Neural progenitor cell (in vitro differentiated cells): Measurements from ENCODE around the gene CBR3. TPM values are rescaled to one million over a fixed set of nuclear protein-coding genes. Genes with fewer than 3 reads are reported as not detected.
"Not testable (repeated sequence)": the region's sequence is repeated elsewhere in the genome, so short reads cannot be mapped to it uniquely, and the experiment has no call there.

Experiments used
- DNase-seq: peaks from one replicate; pipeline ENCODE4 v3.0.0-alpha.2; 2016; ENCODE audit warnings: low spot score
- H2AFZ ChIP-seq: fragments of 200-600 bp; sonication (generic); replicated peaks from 2 replicates; pipeline ENCODE4 v1.6.1; 2016; ENCODE audit warnings: antibody characterized with exemption
- H3F3A ChIP-seq: fragments of 200-600 bp; sonication (generic); 2 replicates; pipeline ENCODE4 v1.6.1; 2016; ENCODE audit warnings: antibody characterized with exemption, low read depth
- H3K27ac ChIP-seq: fragments of 200-600 bp; sonication (generic); 2 replicates; pipeline ENCODE4 v1.5.1; 2016; ENCODE audit warnings: mild to moderate bottlenecking
- H3K27me3 ChIP-seq: fragments of 200-600 bp; sonication (generic); 2 replicates; pipeline ENCODE4 v1.6.1; 2016; ENCODE audit warnings: mild to moderate bottlenecking, moderate library complexity
- H3K36me3 ChIP-seq: fragments of 200-600 bp; sonication (generic); 2 replicates; pipeline ENCODE4 v1.5.1; 2016
- H3K4me1 ChIP-seq: fragments of 200-600 bp; sonication (generic); 2 replicates; pipeline ENCODE4 v1.6.1; 2016; ENCODE audit warnings: mixed run types
- H3K4me2 ChIP-seq: fragments of 200-600 bp; sonication (generic); 2 replicates; pipeline ENCODE4 v1.6.1; 2016
- H3K4me3 ChIP-seq: fragments of 200-600 bp; sonication (generic); 2 replicates; pipeline ENCODE4 v1.5.1; 2016
- H3K79me2 ChIP-seq: fragments of 200-600 bp; sonication (generic); 2 replicates; pipeline ENCODE4 v1.6.1; 2016; ENCODE audit warnings: low read depth
- H3K9ac ChIP-seq: fragments of 200-600 bp; sonication (generic); 2 replicates; pipeline ENCODE4 v1.6.1; 2016
- H3K9me3 ChIP-seq: fragments of 200-600 bp; sonication (generic); 2 replicates; pipeline ENCODE4 v1.5.1; 2016; ENCODE audit warnings: low read depth
- H4K20me1 ChIP-seq: fragments of 200-600 bp; sonication (generic); 2 replicates; pipeline ENCODE4 v1.6.1; 2016; ENCODE audit warnings: low read depth
- H3K27ac Mint-ChIP-seq: 3 replicates; pipeline ENCODE4 v1.8.0; 2021; ENCODE audit warnings: mixed read lengths
- H3K27me3 Mint-ChIP-seq: 2 replicates; pipeline ENCODE4 v1.8.0; 2022; ENCODE audit warnings: low read depth, mild to moderate bottlenecking, inconsistent platforms, moderate library complexity, mixed read lengths; ENCODE audit not compliant: insufficient read depth
- H3K36me3 Mint-ChIP-seq: 3 replicates; pipeline ENCODE4 v1.8.0; 2021; ENCODE audit warnings: mixed read lengths
- H3K4me1 Mint-ChIP-seq: 3 replicates; pipeline ENCODE4 v1.8.0; 2021; ENCODE audit warnings: mixed read lengths
- H3K4me3 Mint-ChIP-seq: 3 replicates; pipeline ENCODE4 v1.8.0; 2021; ENCODE audit warnings: mild to moderate bottlenecking, moderate library complexity, mixed read lengths
- H3K9me3 Mint-ChIP-seq: 3 replicates; pipeline ENCODE4 v1.8.0; 2020; ENCODE audit warnings: mixed read lengths
- EZH2 ChIP-seq: fragments of 200-600 bp; sonication (generic); IDR thresholded peaks from 2 replicates; pipeline ENCODE4 v1.6.1; 2017; ENCODE audit warnings: antibody characterized with exemption, mild to moderate bottlenecking, moderate library complexity
- EZH2phosphoT487 ChIP-seq: fragments of 200-600 bp; sonication (generic); IDR thresholded peaks from 2 replicates; pipeline ENCODE4 v1.6.1; 2017; ENCODE audit warnings: antibody characterized with exemption
- total RNA-seq: library from RNA; depleted of rRNA; stranded (reverse); fragments of >200 nt; gene quantifications from 2 replicates; pipeline ENCODE4 v1.2.3, GENCODE V29; 2015; ENCODE audit warnings: low replicate concordance
- TF ChIP-seq, protein P1 (sequence below): fragments of 200-600 bp; sonication (generic); IDR thresholded peaks from 2 replicates; pipeline ENCODE4 v1.5.1; 2017; ENCODE audit warnings: antibody characterized with exemption, mild to moderate bottlenecking

CBR3 gene
- total RNA-seq, 1 donor from 2014 or later: not detected

DNA sequence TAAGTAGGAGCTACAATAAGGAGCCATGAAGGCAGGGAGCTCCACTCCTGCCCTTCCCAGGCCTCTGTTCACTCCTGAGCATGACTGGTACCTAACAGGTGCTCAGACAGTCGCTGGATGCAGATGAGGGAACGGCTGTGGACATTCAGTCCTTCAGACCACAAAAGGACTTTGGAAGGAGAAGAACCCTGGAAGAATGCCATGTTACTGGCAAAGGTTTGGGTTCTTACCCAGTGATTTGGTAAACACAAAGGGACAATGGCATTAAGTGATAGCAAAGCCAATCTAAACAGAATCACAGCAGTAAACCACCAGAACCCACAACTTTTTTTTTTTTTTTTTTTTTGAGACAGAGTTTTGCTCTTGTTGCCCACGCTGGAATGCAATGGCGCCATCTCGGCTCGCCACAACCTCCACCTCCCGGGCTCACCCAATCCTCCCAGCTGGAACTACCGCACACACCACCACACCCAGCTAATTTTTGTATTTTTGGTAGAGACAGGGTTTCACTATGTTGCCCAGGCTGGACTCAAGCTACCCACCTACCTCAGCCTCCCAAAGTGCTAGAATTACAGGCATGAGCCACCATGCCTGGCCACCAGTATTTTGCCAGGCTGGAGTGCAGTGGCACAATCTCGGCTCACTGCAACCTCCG lies 7.5 kb upstream of the CBR3 start:
- no peaks in the 10 kb centered on the region for H3K36me3 ChIP-seq
- Mint-ChIP-seq H3K36me3 (no peaks in the 10 kb centered on the region), H3K9me3 (no peaks in the 10 kb centered on the region), H3K27me3 (peaks cover 6% of the 10 kb centered on the region), H3K27ac (no peak overlapping the region), H3K4me1 (peaks cover 10% of the 10 kb centered on the region), H3K4me3 (peak overlapping the region; percentile 38)
- peaks cover 21% of the 10 kb centered on the region for H3K27me3 ChIP-seq
- H2AFZ ChIP-seq: no peak overlapping the region
- H3K4me3 ChIP-seq: no peak overlapping the region
- no peaks in the 10 kb centered on the region for H3K9me3 ChIP-seq
- H3K4me2 ChIP-seq: no peak overlapping the region
- no peaks in the 10 kb centered on the region for H3K79me2 ChIP-seq
- H3K9ac ChIP-seq: no peak overlapping the region
- TF ChIP-seq EZH2 (no peak), EZH2phosphoT487 (no peak)
- TF ChIP-seq, protein P1, sequence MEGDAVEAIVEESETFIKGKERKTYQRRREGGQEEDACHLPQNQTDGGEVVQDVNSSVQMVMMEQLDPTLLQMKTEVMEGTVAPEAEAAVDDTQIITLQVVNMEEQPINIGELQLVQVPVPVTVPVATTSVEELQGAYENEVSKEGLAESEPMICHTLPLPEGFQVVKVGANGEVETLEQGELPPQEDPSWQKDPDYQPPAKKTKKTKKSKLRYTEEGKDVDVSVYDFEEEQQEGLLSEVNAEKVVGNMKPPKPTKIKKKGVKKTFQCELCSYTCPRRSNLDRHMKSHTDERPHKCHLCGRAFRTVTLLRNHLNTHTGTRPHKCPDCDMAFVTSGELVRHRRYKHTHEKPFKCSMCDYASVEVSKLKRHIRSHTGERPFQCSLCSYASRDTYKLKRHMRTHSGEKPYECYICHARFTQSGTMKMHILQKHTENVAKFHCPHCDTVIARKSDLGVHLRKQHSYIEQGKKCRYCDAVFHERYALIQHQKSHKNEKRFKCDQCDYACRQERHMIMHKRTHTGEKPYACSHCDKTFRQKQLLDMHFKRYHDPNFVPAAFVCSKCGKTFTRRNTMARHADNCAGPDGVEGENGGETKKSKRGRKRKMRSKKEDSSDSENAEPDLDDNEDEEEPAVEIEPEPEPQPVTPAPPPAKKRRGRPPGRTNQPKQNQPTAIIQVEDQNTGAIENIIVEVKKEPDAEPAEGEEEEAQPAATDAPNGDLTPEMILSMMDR: no peak
- peaks cover 6% of the 10 kb centered on the region for H3F3A ChIP-seq
- H3K4me1 ChIP-seq: no peaks in the 10 kb centered on the region
- H3K27ac ChIP-seq: no peak overlapping the region
- DNase-seq: no peak
- H4K20me1 ChIP-seq: no peaks in the 10 kb centered on the region

DNA sequence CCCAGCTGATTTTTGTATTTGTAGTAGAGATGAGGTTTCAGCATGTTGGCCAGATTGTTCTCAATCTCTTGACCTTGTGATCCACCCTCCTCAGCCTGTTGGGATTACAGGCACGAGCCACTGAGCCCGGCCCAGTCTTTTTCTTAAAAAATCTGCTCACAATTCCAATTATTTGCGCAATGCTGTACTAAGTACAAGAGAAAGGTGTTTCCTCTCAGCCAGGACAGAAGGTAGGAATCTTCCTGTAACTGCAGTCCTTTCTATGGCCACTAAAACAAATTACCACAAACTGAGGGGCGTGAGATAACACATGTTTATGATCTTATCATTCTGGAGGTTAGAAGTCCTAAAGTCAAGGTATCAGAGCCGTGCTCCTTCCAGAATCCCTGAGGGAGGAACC lies 6.9 kb upstream of the CBR3 start:
- peaks cover 27% of the 10 kb centered on the region for H3K27me3 ChIP-seq
- no peak overlapping the region for H2AFZ ChIP-seq
- no peak overlapping the region for H3K4me2 ChIP-seq
- no peak overlapping the region for H3K27ac Mint-ChIP-seq
- H3K36me3 Mint-ChIP-seq: no peaks in the 10 kb centered on the region
- H3F3A ChIP-seq: peaks cover 6% of the 10 kb centered on the region
- H3K4me1 Mint-ChIP-seq: peaks cover 10% of the 10 kb centered on the region
- H3K79me2 ChIP-seq: no peaks in the 10 kb centered on the region
- no peak for TF ChIP-seq EZH2phosphoT487
- TF ChIP-seq EZH2: no peak
- TF ChIP-seq, protein P1: no peak
- H3K4me3 Mint-ChIP-seq: no peak overlapping the region
- no peak overlapping the region for H3K4me3 ChIP-seq
- no peak overlapping the region for H3K9ac ChIP-seq
- H3K36me3 ChIP-seq: no peaks in the 10 kb centered on the region
- DNase-seq: no peak
- H3K9me3 ChIP-seq: no peaks in the 10 kb centered on the region
- H3K4me1 ChIP-seq: no peaks in the 10 kb centered on the region
- peaks cover 8% of the 10 kb centered on the region for H3K27me3 Mint-ChIP-seq
- no peak overlapping the region for H3K27ac ChIP-seq
- H3K9me3 Mint-ChIP-seq: no peaks in the 10 kb centered on the region
- H4K20me1 ChIP-seq: no peaks in the 10 kb centered on the region

GRCh38 chr21:36129219-36129618 lies 5.7 kb upstream of the CBR3 start:
- peaks cover 9% of the 10 kb centered on the region for H3F3A ChIP-seq
- H3K4me3 Mint-ChIP-seq: peak overlapping the region; percentile 63

GRCh38 chr21:36130414-36130762 lies 4.5 kb upstream of the CBR3 start:
- H3K4me1 ChIP-seq, H3K9me3 Mint-ChIP-seq, H3K27ac Mint-ChIP-seq, H3K9ac ChIP-seq, H3K36me3 ChIP-seq, DNase-seq, H3K79me2 ChIP-seq, H3K27ac ChIP-seq, H3K9me3 ChIP-seq, H3K36me3 Mint-ChIP-seq: not testable (repeated sequence)
- Histone ChIP-seq H3K4me2 (peak overlapping the region; percentile 40), H2AFZ (peak overlapping the region; percentile 63), H3K27me3 (peaks cover 51% of the 10 kb centered on the region), H3K4me3 (peak overlapping the region; percentile 36), H3F3A (peaks cover 15% of the 10 kb centered on the region), H4K20me1 (peaks cover 10% of the 10 kb centered on the region)
- peaks cover 17% of the 10 kb centered on the region for H3K4me1 Mint-ChIP-seq
- H3K27me3 Mint-ChIP-seq: peaks cover 21% of the 10 kb centered on the region
- H3K4me3 Mint-ChIP-seq: peak overlapping the region; percentile 86

More at GRCh38 chr21:36129219-36129618, 5.7 kb upstream of the CBR3 start:
- Histone ChIP-seq H3K4me1 (no peaks in the 10 kb centered on the region), H4K20me1 (peaks cover under 1% of the 10 kb centered on the region), H3K4me2 (no peak overlapping the region), H3K4me3 (peak overlapping the region; percentile 36), H3K9ac (no peak overlapping the region), H2AFZ (no peak overlapping the region), H3K79me2 (no peaks in the 10 kb centered on the region), H3K27me3 (peaks cover 39% of the 10 kb centered on the region), H3K36me3 (no peaks in the 10 kb centered on the region), H3K27ac (no peak overlapping the region), H3K9me3 (no peaks in the 10 kb centered on the region)
- TF ChIP-seq EZH2phosphoT487 (no peak), EZH2 (no peak)
- TF ChIP-seq, protein P1: no peak
- no peak for DNase-seq
- H3K4me1 Mint-ChIP-seq: peaks cover 12% of the 10 kb centered on the region
- peaks cover 13% of the 10 kb centered on the region for H3K27me3 Mint-ChIP-seq
- no peak overlapping the region for H3K27ac Mint-ChIP-seq
- H3K9me3 Mint-ChIP-seq: no peaks in the 10 kb centered on the region
- no peaks in the 10 kb centered on the region for H3K36me3 Mint-ChIP-seq

GRCh38 chr21:36130839-36131238 lies 4.0 kb upstream of the CBR3 start:
- not testable (repeated sequence) for H3K27ac ChIP-seq, H2AFZ ChIP-seq, H3K9me3 Mint-ChIP-seq, H3K9ac ChIP-seq, H3K79me2 ChIP-seq, H3K27ac Mint-ChIP-seq, H3K9me3 ChIP-seq, H3K4me1 ChIP-seq, H3K36me3 Mint-ChIP-seq, DNase-seq, H3K36me3 ChIP-seq
- Histone ChIP-seq H3K27me3 (peaks cover 55% of the 10 kb centered on the region), H3K4me3 (peak overlapping the region; percentile 36), H4K20me1 (peaks cover 15% of the 10 kb centered on the region), H3F3A (peaks cover 19% of the 10 kb centered on the region), H3K4me2 (peak overlapping the region; percentile 40)
- Mint-ChIP-seq H3K4me1 (peaks cover 19% of the 10 kb centered on the region), H3K27me3 (peaks cover 24% of the 10 kb centered on the region), H3K4me3 (peak overlapping the region; percentile 86)
